Measurements from ENCODE around the gene CLIC5. TPM values are rescaled to one million over a fixed set of nuclear protein-coding genes. Genes with fewer than 3 reads are reported as not detected.

CLIC5 gene
- total and polyA plus RNA-seq, 11 donors = 63.0 to 381 (median 244) TPM

DNA sequence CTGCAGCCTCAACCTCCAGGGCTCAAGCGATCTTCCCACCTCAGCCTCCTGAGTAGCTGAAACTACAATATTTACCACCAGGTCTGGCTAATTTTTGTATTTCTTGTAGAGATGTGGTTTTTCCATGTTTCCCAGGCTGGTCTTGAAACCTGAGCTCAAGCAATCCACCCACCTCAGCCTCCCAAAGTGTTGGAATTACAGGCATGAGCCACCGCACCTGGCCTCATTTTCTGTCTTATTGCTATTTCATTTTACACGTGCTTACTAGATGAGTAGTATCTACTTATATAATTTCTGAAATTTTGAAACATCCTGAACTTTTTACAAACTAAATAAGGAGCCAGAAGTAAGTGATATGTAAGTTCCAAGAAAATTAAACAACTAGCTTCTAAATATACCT lies 34.6 kb downstream of the CLIC5 start:
- Histone ChIP-seq H3K27me3 (no peaks in the 10 kb centered on the region), H3K36me3 (peaks cover 0 to 28% (median 0%) of the 10 kb centered on the region in 9 donors), H3K9me3 (no peaks in the 10 kb centered on the region), H3K27ac (peak overlapping the region in 6 of 12 donors; percentile 2 to 19 (median 6)), H3K4me1 (peaks cover 4 to 82% (median 43%) of the 10 kb centered on the region in 12 donors), H3K4me3 (no peak overlapping the region)
- intact Hi-C loops (cut with DNase I) = no loop called here
- DNase-seq (no peak), ATAC-seq (no peak)
- WGBS, 4 donors = 84 to 93% (median 88%) methylated on average over 3 of the region's 3 CpGs
- TF ChIP-seq, protein P1, sequence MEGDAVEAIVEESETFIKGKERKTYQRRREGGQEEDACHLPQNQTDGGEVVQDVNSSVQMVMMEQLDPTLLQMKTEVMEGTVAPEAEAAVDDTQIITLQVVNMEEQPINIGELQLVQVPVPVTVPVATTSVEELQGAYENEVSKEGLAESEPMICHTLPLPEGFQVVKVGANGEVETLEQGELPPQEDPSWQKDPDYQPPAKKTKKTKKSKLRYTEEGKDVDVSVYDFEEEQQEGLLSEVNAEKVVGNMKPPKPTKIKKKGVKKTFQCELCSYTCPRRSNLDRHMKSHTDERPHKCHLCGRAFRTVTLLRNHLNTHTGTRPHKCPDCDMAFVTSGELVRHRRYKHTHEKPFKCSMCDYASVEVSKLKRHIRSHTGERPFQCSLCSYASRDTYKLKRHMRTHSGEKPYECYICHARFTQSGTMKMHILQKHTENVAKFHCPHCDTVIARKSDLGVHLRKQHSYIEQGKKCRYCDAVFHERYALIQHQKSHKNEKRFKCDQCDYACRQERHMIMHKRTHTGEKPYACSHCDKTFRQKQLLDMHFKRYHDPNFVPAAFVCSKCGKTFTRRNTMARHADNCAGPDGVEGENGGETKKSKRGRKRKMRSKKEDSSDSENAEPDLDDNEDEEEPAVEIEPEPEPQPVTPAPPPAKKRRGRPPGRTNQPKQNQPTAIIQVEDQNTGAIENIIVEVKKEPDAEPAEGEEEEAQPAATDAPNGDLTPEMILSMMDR (IDR thresholded peaks at IDR 0.05) = no peak
- TF ChIP-seq POLR2A (IDR thresholded peaks at IDR 0.05) = no peak

DNA sequence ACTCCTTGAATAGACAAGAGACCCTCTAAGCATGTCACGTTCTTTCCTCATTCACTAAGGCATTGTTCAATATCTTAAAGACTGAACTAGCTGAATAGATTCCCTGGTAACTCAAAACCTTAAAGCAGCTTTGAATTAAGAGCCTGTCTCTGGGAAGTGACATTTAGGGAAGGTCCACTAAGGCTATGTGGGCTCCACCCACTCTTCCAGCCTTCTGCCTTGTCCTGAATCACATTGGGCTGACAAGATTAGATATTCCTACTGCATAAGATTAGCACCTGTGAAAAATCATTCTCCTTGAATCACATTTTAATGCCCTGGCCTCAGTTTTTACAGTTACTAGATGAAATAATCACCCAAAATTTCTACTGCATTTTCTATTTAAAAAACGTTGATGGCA lies 36.3 kb downstream of the CLIC5 start:
- peaks cover 0 to 10% (median 0%) of the 10 kb centered on the region in 12 donors for H3K9me3 ChIP-seq
- intact Hi-C loops (cut with DNase I) = no loop called here
- peak overlapping the region in 10 of 12 donors; percentile 21 to 77 (median 50) for H3K27ac ChIP-seq
- no peak overlapping the region for H3K4me3 ChIP-seq
- peaks cover 2 to 73% (median 30%) of the 10 kb centered on the region in 12 donors for H3K4me1 ChIP-seq
- no peak for TF ChIP-seq POLR2A (IDR thresholded peaks at IDR 0.05)
- TF ChIP-seq, protein P1 (IDR thresholded peaks at IDR 0.05) = no peak
- peaks cover 0 to 28% (median 0%) of the 10 kb centered on the region in 9 donors for H3K36me3 ChIP-seq
- no peak for DNase-seq
- WGBS, 4 donors = 55 to 64% (median 57%) methylated on average over 2 of the region's 2 CpGs
- peak in 3 of 4 donors; percentile 40 to 76 (median 57) for ATAC-seq
- H3K27me3 ChIP-seq = no peaks in the 10 kb centered on the region

DNA sequence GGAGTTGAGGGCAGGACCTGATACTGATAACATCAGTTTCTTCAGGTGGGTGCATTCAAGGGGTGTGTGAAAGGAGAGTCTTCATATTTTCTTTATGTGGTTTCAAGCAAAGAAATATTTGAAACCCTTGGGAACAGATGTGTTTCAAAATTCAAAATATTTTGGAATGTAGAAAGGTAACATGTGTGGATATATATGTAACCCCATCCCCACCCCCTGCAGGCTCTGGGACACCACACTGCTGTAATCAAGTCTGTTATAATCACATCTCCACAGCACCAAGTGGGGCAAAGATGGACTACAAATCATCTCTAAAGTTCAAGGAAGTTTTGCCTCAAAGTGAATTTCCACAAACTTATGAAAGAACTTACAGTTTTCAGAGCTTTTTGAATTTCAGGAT lies 41.1 kb downstream of the CLIC5 start:
- Histone ChIP-seq H3K36me3 (peaks cover 0 to 8% (median 0%) of the 10 kb centered on the region in 9 donors), H3K27ac (peak overlapping the region in 4 of 12 donors; percentile 17 to 44 (median 24)), H3K27me3 (no peaks in the 10 kb centered on the region), H3K4me1 (peaks cover 0 to 83% (median 44%) of the 10 kb centered on the region in 12 donors), H3K4me3 (no peak overlapping the region), H3K9me3 (peaks cover 0 to 10% (median 0%) of the 10 kb centered on the region in 12 donors)
- no peak for ATAC-seq
- TF ChIP-seq, protein P1 (IDR thresholded peaks at IDR 0.05) = no peak
- no peak for TF ChIP-seq POLR2A (IDR thresholded peaks at IDR 0.05)
- no peak for DNase-seq
- intact Hi-C loops (cut with DNase I) = loop anchor here in 5 of 10 donors (5.0 kb wide), 1 partner anchor 38 kb away; no protein-coding TSS in a partner anchor

- 69 to 80% (median 74%) methylated on average over 4 of the region's 4 CpGs for WGBS, 4 donors
- ATAC-seq = peak in 1 of 4 donors; percentile 22
- peaks cover 0 to 8% (median 0%) of the 10 kb centered on the region in 9 donors for H3K36me3 ChIP-seq
- H3K4me3 ChIP-seq = no peak overlapping the region
- H3K4me1 ChIP-seq = peaks cover 0 to 82% (median 53%) of the 10 kb centered on the region in 12 donors
- peaks cover 0 to 10% (median 0%) of the 10 kb centered on the region in 12 donors for H3K9me3 ChIP-seq
- DNase-seq = no peak
- intact Hi-C loops (cut with DNase I) = loop anchor here in 5 of 10 donors (5.0 kb wide), 1 partner anchor 39 kb away; no protein-coding TSS in a partner anchor
- H3K27me3 ChIP-seq = no peaks in the 10 kb centered on the region
- no peak for TF ChIP-seq POLR2A (IDR thresholded peaks at IDR 0.05)
- TF ChIP-seq, protein P1 (IDR thresholded peaks at IDR 0.05) = no peak
- peak overlapping the region in 10 of 12 donors; percentile 68 to 92 (median 84) for H3K27ac ChIP-seq
These were observed 42.7 kb downstream of the CLIC5 start for GRCh38 chr6:45972795-45973503.
